Heart right ventricle (tissue), 16 donors: ENCODE measurements around the gene TCF7L2. TPM values are rescaled to one million over a fixed set of nuclear protein-coding genes. Genes with fewer than 3 reads are reported as not detected.

Experiments used
- ATAC-seq, 8 donors: fragments of 200-7000 bp; cut with Tn5 transposase; one replicate each; pipeline ENCODE4 v1.9.1; 2020; ENCODE audit warnings: mild to moderate bottlenecking in 8 of 8, moderate library complexity in 8 of 8, moderate number of reproducible peaks in 1 of 8
- DNase-seq, 2 donors: peaks; one replicate each; pipeline ENCODE4 v3.0.0-alpha.2; 2020
- H3K27ac ChIP-seq, 10 donors: fragments of 200-600 bp; sonication (generic) in 2 of 10; one replicate each; pipeline versions ENCODE4 v1.5.0 to v1.8.0; 2020 to 2022; ENCODE audit warnings: mild to moderate bottlenecking in 3 of 10
- H3K27me3 ChIP-seq, 7 donors: fragments of 200-600 bp; one replicate each; pipeline ENCODE4 v1.8.0; 2021 to 2022; ENCODE audit warnings: mild to moderate bottlenecking in 2 of 7
- H3K36me3 ChIP-seq, 9 donors: fragments of 200-600 bp; sonication (generic) in 1 of 9; one replicate each; pipeline versions ENCODE4 v1.5.0 to v1.8.0; 2020 to 2022; ENCODE audit warnings: mild to moderate bottlenecking in 2 of 9
- H3K4me1 ChIP-seq, 9 donors: fragments of 200-600 bp; sonication (generic) in 1 of 9; one replicate each; pipeline versions ENCODE4 v1.5.0 to v1.8.0; 2020 to 2022; ENCODE audit warnings: mild to moderate bottlenecking in 4 of 9
- H3K4me3 ChIP-seq, 10 donors: fragments of 200-600 bp; sonication (generic) in 2 of 10; one replicate each; pipeline versions ENCODE4 v1.5.0 to v1.8.0; 2020 to 2022; ENCODE audit warnings: mild to moderate bottlenecking in 7 of 10, moderate library complexity in 2 of 10
- H3K9me3 ChIP-seq, 11 donors: fragments of 200-600 bp in 10 of 11; sonication (generic) in 2 of 11; one replicate each; pipeline versions ENCODE4 v1.5.0 to v1.8.0; 2013 to 2022; ENCODE audit warnings: mild to moderate bottlenecking in 2 of 11, control low read depth in 1 of 11, moderate library complexity in 1 of 11
- WGBS, 2 donors: extraction: QIAGEN DNeasy Blood & Tissue Kit; methylation state at CpG; one replicate each; pipeline ENCODE4 v1.1.7; 2013; ENCODE audit warnings: inconsistent platforms in 1 of 2; 5-methylcytosine and 5-hydroxymethylcytosine counted together
- intact Hi-C, 10 donors: fragments of 100-400 bp; cut with DNase I; formaldehyde crosslinking; loops; one replicate each; pipeline versions ENCODE4 v1.11.1 to v1.14.2; 2022
- polyA plus RNA-seq, 2 donors: library from polyadenylated mRNA; stranded (reverse); fragments of 200-250 nt; gene quantifications; one replicate each; pipeline ENCODE4 v1.2.3, GENCODE V29; 2013
- total RNA-seq, 10 donors: library from RNA; stranded (reverse); fragmentation: NEBNext Ultra II Directional in 3 of 10; extraction: Animal tissue kit (Norgen Biotek cat#: 25700) in 3 of 10; gene quantifications; one replicate each; pipeline versions ENCODE4 v1.2.1 to v1.2.4, GENCODE V29; 2021 to 2023
- TF ChIP-seq, protein P1 (sequence below), 9 donors: fragments of 200-600 bp; sonication (generic) in 2 of 9; IDR thresholded peaks; one replicate each; pipeline versions ENCODE4 v1.5.0 to v1.8.0; 2021 to 2022; ENCODE audit warnings: antibody characterized with exemption in 9 of 9, mild to moderate bottlenecking in 5 of 9, moderate library complexity in 1 of 9
- donor health status: Arrhythmogenic right ventricular cardiomyopathy.
- donor health status: ischemic (EF 13 %, LVEDD 7.1; RV severe dilation, severe dysfunction).
- donor health status: healthy with polysubstance abuse.
- donor health status: DM: no; HTN: yes; CAD: no.
- donor health status: DM: no; HTN: no; CAD: no.
- donor health status: ischemic (EF 25% LVEDD 6.9; RV normal size, moderate dysfunction).
- donor health status: ischemic (EF 25% LVEDD 5.7; RV mildly dilated, moderate dysfunction).
- donor health status: healthy.
- donor health status: DM: yes; HTN: yes; CAD: no.
- donor health status: Ischemic cardiomyopathy.
- donor health status: ischemic (EF 35%, LVEDD 5.7; RV mildly dilated, moderate dysfunction).
- donor health status: nonischemic (EF 11% LVEDD 7.7; RV severe dilation, severe dysfunction).
- donor health status: DM: yes; HTN: yes; CAD: no.
- donor health status: PGD.
- donor health status: ischemic (EF 29% LVEDD 5.4; RV normal size, mild dysfunction).
- donor health status: nonischemic (EF 23%, LVEDD 6.1; RV moderate dilation, normal function).

The TCF7L2 gene
- total and polyA plus RNA-seq, 12 donors, result 3.6 to 15.8 (median 11.8) TPM

DNA sequence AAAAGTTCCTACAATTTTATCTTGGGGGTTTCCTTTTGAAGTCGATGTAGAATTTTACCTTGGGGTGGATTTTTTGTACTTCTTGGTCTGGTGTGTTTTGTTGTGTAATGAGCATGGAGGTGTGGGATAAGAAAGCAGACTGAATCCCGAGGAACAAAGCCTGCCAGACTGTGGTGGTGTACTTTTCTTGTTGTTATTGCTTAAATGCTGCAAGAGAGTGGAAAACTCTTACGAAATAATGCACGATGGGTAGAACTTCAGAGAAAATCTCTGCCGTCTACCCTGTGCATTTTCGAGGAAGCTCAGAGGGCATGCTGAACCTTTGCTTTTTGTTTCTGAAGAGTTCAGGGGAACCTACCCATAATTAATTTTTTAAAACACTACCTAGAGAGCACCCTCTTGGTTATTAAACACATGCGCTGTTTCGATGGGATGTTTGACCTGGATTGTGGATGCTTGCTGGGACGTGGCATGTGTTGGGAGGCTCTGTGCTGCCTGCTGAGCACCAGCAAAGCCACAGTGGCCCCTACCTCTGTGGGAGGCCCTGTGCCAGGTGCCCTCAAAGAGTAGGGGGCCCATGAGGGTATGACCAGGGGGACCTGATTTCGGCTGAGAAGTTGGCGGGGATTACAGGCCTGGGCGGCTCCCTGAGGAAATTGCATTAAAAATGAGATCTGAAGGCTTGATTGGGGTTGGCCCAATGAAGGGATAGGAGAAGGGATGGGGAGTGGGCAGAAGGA is 94.1 kb downstream of the TCF7L2 start:
- WGBS, 2 donors, result 94% methylated on average over 12 of the region's 12 CpGs
- TF ChIP-seq, protein P1, sequence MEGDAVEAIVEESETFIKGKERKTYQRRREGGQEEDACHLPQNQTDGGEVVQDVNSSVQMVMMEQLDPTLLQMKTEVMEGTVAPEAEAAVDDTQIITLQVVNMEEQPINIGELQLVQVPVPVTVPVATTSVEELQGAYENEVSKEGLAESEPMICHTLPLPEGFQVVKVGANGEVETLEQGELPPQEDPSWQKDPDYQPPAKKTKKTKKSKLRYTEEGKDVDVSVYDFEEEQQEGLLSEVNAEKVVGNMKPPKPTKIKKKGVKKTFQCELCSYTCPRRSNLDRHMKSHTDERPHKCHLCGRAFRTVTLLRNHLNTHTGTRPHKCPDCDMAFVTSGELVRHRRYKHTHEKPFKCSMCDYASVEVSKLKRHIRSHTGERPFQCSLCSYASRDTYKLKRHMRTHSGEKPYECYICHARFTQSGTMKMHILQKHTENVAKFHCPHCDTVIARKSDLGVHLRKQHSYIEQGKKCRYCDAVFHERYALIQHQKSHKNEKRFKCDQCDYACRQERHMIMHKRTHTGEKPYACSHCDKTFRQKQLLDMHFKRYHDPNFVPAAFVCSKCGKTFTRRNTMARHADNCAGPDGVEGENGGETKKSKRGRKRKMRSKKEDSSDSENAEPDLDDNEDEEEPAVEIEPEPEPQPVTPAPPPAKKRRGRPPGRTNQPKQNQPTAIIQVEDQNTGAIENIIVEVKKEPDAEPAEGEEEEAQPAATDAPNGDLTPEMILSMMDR (IDR thresholded peaks at IDR 0.05), result no peak
- H3K27me3 ChIP-seq, result no peaks in the 10 kb centered on the region
- intact Hi-C loops, result no loop called here
- ATAC-seq, result no peak
- no peaks in the 10 kb centered on the region for H3K9me3 ChIP-seq
- peaks cover 0 to 14% (median 0%) of the 10 kb centered on the region in 9 donors for H3K36me3 ChIP-seq
- DNase-seq, result no peak
- H3K4me1 ChIP-seq, result peaks cover 0 to 71% (median 26%) of the 10 kb centered on the region in 9 donors
- H3K4me3 ChIP-seq, result no peak overlapping the region
- peak overlapping the region in 1 of 10 donors; percentile 2 for H3K27ac ChIP-seq

DNA sequence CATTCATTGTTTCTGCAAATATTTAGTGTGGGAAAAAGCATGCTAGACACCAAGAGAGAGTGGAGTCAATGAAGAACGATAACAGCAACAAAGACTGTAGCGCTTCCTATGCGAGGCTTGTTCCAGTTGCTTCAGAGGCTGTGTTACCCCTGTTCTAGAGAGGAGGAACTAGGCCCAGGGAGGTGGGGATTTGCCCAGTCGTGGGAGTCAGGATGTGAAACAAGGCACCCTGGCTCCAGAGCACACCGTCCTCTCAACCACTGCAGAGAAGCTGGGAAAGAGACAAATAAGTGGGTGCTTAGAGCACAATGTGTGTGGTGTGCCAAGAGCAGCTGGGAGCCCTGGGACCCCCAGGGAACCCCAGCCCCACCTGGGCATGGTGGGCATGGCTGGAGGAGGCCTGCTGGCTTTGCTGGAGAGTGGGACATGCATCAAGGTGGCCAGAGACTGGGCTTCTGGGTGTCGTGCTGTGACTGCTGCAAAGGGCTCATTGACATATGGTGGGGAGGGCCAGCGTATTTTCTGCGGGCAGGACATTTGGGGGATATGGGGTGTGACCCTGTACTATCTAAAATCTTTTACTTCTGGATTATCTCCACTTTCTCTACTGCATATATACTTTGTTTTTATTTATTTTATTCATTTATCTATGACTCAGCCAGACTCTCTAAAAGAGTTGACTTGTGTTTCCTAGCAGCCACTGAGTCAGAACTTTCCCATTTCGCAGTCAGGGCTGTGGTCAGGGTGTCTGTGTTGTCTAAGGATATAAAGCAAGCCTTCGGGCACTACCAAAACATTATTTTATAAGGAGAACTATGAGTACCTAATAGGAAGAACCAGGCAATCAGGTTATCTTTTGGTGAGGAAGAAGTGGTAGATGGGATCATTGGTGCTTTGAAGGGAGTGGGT is 95.4 kb downstream of the TCF7L2 start:
- peak in 2 of 8 donors; percentile 12 to 21 for ATAC-seq
- Histone ChIP-seq H3K4me1 (peaks cover 0 to 71% (median 31%) of the 10 kb centered on the region in 9 donors), H3K9me3 (no peaks in the 10 kb centered on the region), H3K4me3 (no peak overlapping the region), H3K27me3 (no peaks in the 10 kb centered on the region), H3K36me3 (peaks cover 0 to 10% (median 0%) of the 10 kb centered on the region in 9 donors), H3K27ac (peak overlapping the region in 1 of 10 donors; percentile 41)
- TF ChIP-seq, protein P1 (IDR thresholded peaks at IDR 0.05), result no peak
- intact Hi-C loops, result no loop called here
- DNase-seq, result no peak
- 91 to 94% methylated on average over 10 of the region's 10 CpGs for WGBS, 2 donors

DNA sequence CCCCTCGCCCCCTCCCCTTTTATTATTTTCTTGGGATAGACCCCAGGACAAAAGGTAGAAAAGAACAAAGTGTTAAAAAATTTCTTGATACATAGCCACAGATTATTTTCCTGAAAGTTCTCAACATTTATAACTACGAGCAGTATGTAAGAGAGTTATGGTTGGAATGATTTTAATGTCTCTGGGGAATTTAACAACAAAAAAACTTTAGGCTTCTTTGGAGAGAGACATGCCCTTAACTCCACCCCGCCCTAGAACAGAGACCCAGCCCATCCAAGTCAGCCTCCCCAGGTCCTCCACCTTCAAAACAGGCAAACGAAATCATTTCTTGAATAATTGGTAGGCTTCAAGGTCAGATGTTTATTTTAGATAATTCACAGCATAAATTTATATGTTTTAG is 97.1 kb downstream of the TCF7L2 start:
- TF ChIP-seq, protein P1 (IDR thresholded peaks at IDR 0.05), result no peak
- H3K27ac ChIP-seq, result peak overlapping the region in 3 of 10 donors; percentile 46 to 65 (median 59)
- no peaks in the 10 kb centered on the region for H3K9me3 ChIP-seq
- no peak for DNase-seq
- 68 to 72% methylated on average over 4 of the region's 4 CpGs for WGBS, 2 donors
- H3K27me3 ChIP-seq, result no peaks in the 10 kb centered on the region
- peaks cover 0 to 76% (median 28%) of the 10 kb centered on the region in 9 donors for H3K4me1 ChIP-seq
- H3K36me3 ChIP-seq, result no peaks in the 10 kb centered on the region
- intact Hi-C loops, result no loop called here
- peak in 1 of 8 donors; percentile 20 for ATAC-seq
- H3K4me3 ChIP-seq, result no peak overlapping the region

GRCh38 chr10:113047605-113047962 is 97.5 kb downstream of the TCF7L2 start:
- Histone ChIP-seq H3K27ac (peak overlapping the region in 4 of 10 donors; percentile 29 to 65 (median 52)), H3K4me3 (no peak overlapping the region), H3K9me3 (no peaks in the 10 kb centered on the region), H3K36me3 (no peaks in the 10 kb centered on the region), H3K4me1 (peaks cover 0 to 71% (median 32%) of the 10 kb centered on the region in 9 donors), H3K27me3 (no peaks in the 10 kb centered on the region)
- WGBS, 2 donors, result 31 to 37% methylated on average over 5 of the region's 5 CpGs
- peak in 5 of 8 donors; percentile 26 to 57 (median 33) for ATAC-seq
- intact Hi-C loops, result no loop called here
- DNase-seq, result no peak
- TF ChIP-seq, protein P1 (IDR thresholded peaks at IDR 0.05), result no peak
